ENCODE data around the gene SAP25.

DNA sequence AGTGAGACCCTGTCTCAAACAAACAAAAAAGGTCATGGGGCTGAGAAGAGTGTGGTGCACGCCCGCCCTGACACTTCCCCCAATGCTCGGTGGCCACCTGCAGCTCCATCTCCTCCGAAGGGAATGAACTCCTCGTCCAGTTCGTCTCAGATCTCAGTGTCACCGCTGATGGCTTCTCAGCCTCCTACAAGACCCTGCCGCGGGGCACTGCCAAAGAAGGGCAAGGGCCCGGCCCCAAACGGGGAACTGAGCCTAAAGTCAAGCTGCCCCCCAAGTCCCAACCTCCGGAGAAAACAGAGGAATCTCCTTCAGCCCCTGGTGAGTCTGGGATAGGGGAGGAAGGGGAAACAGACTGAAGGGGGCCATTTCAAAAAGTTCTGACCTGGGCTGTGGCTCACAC lies 32.6 kb upstream of the SAP25 start:
- TF ChIP-seq, protein P1, sequence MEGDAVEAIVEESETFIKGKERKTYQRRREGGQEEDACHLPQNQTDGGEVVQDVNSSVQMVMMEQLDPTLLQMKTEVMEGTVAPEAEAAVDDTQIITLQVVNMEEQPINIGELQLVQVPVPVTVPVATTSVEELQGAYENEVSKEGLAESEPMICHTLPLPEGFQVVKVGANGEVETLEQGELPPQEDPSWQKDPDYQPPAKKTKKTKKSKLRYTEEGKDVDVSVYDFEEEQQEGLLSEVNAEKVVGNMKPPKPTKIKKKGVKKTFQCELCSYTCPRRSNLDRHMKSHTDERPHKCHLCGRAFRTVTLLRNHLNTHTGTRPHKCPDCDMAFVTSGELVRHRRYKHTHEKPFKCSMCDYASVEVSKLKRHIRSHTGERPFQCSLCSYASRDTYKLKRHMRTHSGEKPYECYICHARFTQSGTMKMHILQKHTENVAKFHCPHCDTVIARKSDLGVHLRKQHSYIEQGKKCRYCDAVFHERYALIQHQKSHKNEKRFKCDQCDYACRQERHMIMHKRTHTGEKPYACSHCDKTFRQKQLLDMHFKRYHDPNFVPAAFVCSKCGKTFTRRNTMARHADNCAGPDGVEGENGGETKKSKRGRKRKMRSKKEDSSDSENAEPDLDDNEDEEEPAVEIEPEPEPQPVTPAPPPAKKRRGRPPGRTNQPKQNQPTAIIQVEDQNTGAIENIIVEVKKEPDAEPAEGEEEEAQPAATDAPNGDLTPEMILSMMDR (IDR thresholded peaks at IDR 0.05), result no peak
- TF ChIP-seq POLR2A (IDR thresholded peaks at IDR 0.05), result no peak
